ENCODE results near the gene RPRD1A.

Gene RPRD1A

GRCh38 chr18:35999925-36000324 lies 67.4 kb downstream of the RPRD1A start:
- in situ Hi-C loops (cut with MboI; ENCODE audit: low sequenced_read_pairs) = no loop called here
- Histone ChIP-seq H3K4me1 (no peaks in the 10 kb centered on the region), H3K27me3 (ENCODE audit: low read depth) (no peaks in the 10 kb centered on the region), H3K9me3 (no peaks in the 10 kb centered on the region), H3K36me3 (replicated peaks) (no peaks in the 10 kb centered on the region), H3K4me3 (no peak overlapping the region)
- no peak for DNase-seq (ENCODE audit: low spot score in 2 of 2)

DNA sequence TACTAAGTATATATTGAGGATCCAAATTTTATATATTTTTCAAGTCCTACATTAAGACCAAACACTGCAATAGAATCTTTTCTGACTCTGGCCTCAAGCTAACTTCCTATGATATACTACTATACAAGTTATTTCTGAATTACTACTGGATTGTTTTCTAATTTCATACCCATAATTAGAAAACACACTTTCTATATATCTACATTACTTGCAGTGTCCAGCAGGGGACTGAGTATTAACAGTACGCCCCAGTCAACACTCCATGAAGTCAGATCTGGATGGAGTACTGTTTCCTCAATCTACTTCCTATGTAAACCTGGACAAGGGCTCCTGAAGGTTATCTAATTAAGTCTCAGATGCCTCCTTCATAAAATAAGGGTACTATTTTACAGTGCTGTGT lies 68.4 kb downstream of the RPRD1A start:
- H3K4me1 ChIP-seq = no peaks in the 10 kb centered on the region
- H3K9me3 ChIP-seq = no peaks in the 10 kb centered on the region
- no peaks in the 10 kb centered on the region for H3K36me3 ChIP-seq (replicated peaks)
- in situ Hi-C loops (cut with MboI; ENCODE audit: low sequenced_read_pairs) = no loop called here
- no peaks in the 10 kb centered on the region for H3K27me3 ChIP-seq (ENCODE audit: low read depth)
- H3K4me3 ChIP-seq = no peak overlapping the region
- peak in 1 of 2 experiments; percentile 9 for DNase-seq (ENCODE audit: low spot score in 2 of 2)

- Histone ChIP-seq H3K4me3 (no peak overlapping the region), H3K27me3 (ENCODE audit: low read depth) (no peaks in the 10 kb centered on the region), H3K4me1 (peaks cover 17% of the 10 kb centered on the region), H3K36me3 (replicated peaks) (peaks cover 7% of the 10 kb centered on the region), H3K9me3 (no peaks in the 10 kb centered on the region)
- in situ Hi-C loops (cut with MboI; ENCODE audit: low sequenced_read_pairs) = no loop called here
- no peak for DNase-seq (ENCODE audit: low spot score in 2 of 2)
Measured at GRCh38 chr18:35993013-35993412, 74.3 kb downstream of the RPRD1A start.

DNA sequence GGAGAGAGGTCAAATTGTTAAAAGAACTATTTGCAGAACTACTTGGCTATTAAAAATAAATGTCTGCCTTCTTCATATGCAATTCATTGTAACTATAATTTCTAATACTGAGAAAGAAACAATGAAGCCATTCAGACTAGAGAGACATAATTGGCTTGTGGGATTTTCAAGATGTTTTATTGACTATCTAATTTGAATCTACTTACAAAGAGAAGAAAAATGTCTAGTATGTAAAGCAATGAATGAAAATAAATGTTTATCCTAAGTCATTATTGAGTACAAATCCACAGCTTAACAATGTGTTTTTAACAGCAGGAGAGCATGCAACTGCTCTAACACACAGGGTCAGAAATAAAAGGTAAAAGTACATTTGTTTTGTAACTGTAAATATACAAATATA lies 75.7 kb downstream of the RPRD1A start:
- no peak overlapping the region for H3K4me3 ChIP-seq
- peak in 1 of 2 experiments; percentile 71 for DNase-seq (ENCODE audit: low spot score in 2 of 2)
- H3K36me3 ChIP-seq (replicated peaks) = peaks cover 7% of the 10 kb centered on the region
- H3K27me3 ChIP-seq (ENCODE audit: low read depth) = no peaks in the 10 kb centered on the region
- peaks cover 17% of the 10 kb centered on the region for H3K4me1 ChIP-seq
- no peaks in the 10 kb centered on the region for H3K9me3 ChIP-seq
- in situ Hi-C loops (cut with MboI; ENCODE audit: low sequenced_read_pairs) = no loop called here

DNA sequence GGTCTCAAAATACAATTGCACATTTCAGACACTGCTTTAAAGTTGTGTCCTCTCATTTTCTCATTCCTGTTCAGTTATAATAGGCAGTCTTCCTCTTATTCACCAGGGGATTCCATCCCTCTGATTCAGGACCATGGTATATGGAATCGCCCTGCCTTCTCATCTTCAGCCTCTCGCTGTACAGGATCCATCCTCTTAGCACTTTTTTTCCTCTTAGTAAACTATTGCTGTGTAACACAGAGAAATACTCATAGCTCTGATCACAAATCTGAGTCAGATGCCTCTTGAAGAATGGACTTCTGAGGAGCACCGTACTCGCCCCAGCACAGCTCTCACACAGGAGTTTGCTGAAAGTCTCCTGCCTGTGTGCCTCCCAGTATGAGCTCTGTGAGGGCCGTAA lies 83.5 kb downstream of the RPRD1A start:
- Histone ChIP-seq H3K4me3 (no peak overlapping the region), H3K27me3 (ENCODE audit: low read depth) (no peaks in the 10 kb centered on the region), H3K4me1 (no peaks in the 10 kb centered on the region), H3K36me3 (replicated peaks) (peaks cover 18% of the 10 kb centered on the region), H3K9me3 (no peaks in the 10 kb centered on the region)
- DNase-seq (ENCODE audit: low spot score in 2 of 2) = no peak
- in situ Hi-C loops (cut with MboI; ENCODE audit: low sequenced_read_pairs) = no loop called here

DNA sequence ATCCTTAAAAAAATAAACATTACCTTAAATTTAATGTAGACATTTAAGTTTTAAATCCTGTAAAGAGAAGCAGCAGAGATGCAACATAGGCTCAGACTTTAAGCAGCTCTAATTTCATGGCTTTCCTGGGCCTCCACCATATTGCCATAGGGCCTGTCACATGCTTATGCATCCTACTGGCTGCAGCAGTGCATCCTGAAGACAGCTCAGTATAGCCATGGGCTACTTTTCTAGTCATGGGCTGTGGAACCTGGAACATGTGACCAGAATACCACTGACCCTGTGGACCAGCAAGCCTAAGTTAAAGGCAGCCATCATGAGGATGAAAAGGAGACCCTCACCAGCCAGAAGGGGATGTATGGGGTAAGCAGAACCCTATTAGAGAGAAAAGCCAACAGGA lies 84.2 kb downstream of the RPRD1A start:
- Histone ChIP-seq H3K4me1 (no peaks in the 10 kb centered on the region), H3K27me3 (ENCODE audit: low read depth) (no peaks in the 10 kb centered on the region), H3K9me3 (no peaks in the 10 kb centered on the region), H3K36me3 (replicated peaks) (peaks cover 19% of the 10 kb centered on the region), H3K4me3 (no peak overlapping the region)
- no peak for DNase-seq (ENCODE audit: low spot score in 2 of 2)
- in situ Hi-C loops (cut with MboI; ENCODE audit: low sequenced_read_pairs) = no loop called here

GRCh38 chr18:35982409-35983114 lies 84.8 kb downstream of the RPRD1A start:
- in situ Hi-C loops (cut with MboI; ENCODE audit: low sequenced_read_pairs) = no loop called here
- Histone ChIP-seq H3K4me3 (no peak overlapping the region), H3K36me3 (replicated peaks) (peaks cover 24% of the 10 kb centered on the region), H3K4me1 (no peaks in the 10 kb centered on the region), H3K27me3 (ENCODE audit: low read depth) (no peaks in the 10 kb centered on the region), H3K9me3 (no peaks in the 10 kb centered on the region)
- no peak for DNase-seq (ENCODE audit: low spot score in 2 of 2)

DNA sequence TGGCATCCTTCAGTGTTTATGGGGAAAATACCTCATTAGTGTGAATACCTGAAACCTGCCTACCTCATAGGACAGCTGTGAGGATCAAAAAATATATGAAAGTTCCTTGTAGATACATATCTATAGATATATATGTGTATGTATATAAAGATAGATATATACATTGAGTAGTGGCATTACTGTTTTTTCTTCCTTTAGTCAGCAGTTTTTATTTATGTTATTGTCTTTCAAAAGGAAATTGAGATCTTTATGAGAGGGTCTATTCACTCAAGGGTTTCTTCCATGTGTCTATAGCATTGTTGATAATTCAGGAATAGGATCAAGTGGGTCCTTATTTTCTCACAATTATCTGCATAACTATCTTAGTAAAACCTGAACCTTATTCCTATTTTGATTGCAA lies 88.2 kb downstream of the RPRD1A start:
- H3K9me3 ChIP-seq = no peaks in the 10 kb centered on the region
- H3K27me3 ChIP-seq (ENCODE audit: low read depth) = no peaks in the 10 kb centered on the region
- no peaks in the 10 kb centered on the region; the same call in 1 of the 2 replicates for H3K4me1 ChIP-seq
- in situ Hi-C loops (cut with MboI; ENCODE audit: low sequenced_read_pairs) = no loop called here
- H3K4me3 ChIP-seq = no peak overlapping the region
- no peak for DNase-seq (ENCODE audit: low spot score in 2 of 2)
- H3K36me3 ChIP-seq (replicated peaks) = peaks cover 54% of the 10 kb centered on the region

DNA sequence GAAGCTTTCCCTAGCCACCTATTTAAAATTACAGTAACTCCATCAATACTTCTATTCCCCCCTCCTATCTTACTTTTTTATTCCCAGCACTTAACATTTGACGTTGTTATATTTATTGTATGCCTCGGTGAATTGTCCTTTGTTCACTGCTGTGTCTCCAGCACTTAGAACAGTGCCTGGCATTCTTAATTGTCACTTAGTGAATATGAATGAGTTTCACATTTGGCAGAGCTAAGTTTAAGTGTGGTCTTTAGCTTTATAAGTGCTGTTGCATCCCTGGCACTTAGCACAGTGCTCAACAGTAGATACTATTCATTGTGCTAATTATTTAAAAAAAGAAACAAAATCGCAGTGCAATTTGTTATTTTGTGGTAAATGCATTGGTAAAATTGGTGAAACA lies 93.2 kb downstream of the RPRD1A start:
- Histone ChIP-seq H3K9me3 (no peaks in the 10 kb centered on the region), H3K36me3 (replicated peaks) (peaks cover 45% of the 10 kb centered on the region), H3K27me3 (ENCODE audit: low read depth) (no peaks in the 10 kb centered on the region), H3K4me3 (no peak overlapping the region), H3K4me1 (peaks cover 7% of the 10 kb centered on the region; the same call in 1 of the 2 replicates)
- no peak for DNase-seq (ENCODE audit: low spot score in 2 of 2)
- in situ Hi-C loops (cut with MboI; ENCODE audit: low sequenced_read_pairs) = no loop called here

DNA sequence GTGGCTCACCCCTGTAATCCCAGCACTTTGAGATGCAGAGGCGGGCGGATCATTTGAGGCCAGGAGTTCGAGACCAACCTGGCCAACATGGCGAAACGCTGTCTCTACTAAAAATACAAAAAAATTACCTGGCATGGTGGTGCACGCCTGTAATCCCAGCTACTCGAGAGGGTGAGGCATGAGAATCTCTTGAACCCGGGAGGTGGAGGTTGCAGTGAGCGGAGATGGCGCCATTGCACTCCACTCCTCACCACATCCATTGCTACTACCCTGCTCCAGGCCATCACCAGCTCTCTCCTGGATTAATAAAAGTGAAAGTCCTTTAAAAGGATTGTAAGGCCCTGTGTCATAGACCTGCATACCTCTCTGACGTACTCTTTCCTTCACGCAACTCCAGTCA lies 93.7 kb downstream of the RPRD1A start:
- in situ Hi-C loops (cut with MboI; ENCODE audit: low sequenced_read_pairs) = no loop called here
- Histone ChIP-seq H3K36me3 (replicated peaks) (peaks cover 40% of the 10 kb centered on the region), H3K4me3 (peak overlapping the region; percentile 96)

DNA sequence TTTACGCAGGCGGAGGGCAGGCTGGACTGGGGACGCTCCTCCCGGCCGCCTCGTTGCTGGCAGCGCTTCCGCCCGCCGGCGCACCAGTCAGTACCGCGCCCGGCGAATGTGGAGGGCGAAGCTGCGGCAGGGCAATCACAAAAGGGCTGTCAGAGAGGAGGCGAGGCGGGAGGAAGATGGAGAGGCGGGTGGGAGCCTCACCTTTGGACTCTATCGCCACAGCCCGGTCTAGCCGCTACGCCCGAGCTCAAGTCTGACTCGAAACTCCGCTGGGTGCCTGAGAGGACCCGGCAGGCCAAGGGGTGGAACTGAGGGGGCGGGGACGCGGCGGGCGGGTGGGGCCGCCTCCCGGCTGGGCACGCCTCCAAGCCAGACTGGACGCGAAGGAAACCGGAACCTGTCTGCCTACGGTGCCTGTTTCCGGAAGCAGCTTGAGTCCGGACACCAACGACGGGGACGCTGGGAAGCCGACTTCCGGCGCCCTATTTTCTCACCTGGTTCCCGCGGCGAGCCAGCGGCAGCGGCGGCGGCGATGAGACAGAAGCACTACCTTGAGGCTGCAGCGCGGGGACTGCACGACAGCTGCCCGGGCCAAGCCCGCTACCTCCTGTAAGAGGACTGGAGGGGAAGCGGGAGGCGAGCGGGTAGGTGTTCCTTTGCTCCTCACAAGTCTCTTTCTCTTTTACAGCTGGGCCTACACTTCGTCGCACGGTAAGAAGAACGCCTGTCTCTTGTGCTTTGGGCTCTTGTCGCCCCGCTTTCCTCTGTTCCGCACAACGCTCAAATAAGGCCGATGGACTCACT lies 95.0 kb downstream of the RPRD1A start, which contains the start of gene RMP24:
Gene RMP24 (plus strand): TSS at position 483 of the 804 bp plus-strand sequence.
- peak; percentile 91 to 95 for DNase-seq (ENCODE audit: low spot score in 2 of 2)
- Histone ChIP-seq H3K9me3 (0 out of 2 replicates have a peak, but pooled peaks cover 3% of the 10 kb centered on the region), H3K4me3 (peak within 1 kb of the TSS; percentile 96), H3K36me3 (replicated peaks) (peaks cover 29% of the 10 kb centered on the region), H3K27me3 (ENCODE audit: low read depth) (no peaks in the 10 kb centered on the region), H3K4me1 (peaks cover 7% of the 10 kb centered on the region; the same call in 1 of the 2 replicates)
- in situ Hi-C loops (cut with MboI; ENCODE audit: low sequenced_read_pairs) = no loop called here

More for the DNA sequence above, 93.7 kb downstream of the RPRD1A start:
- Histone ChIP-seq H3K27me3 (ENCODE audit: low read depth) (no peaks in the 10 kb centered on the region), H3K4me1 (peaks cover 7% of the 10 kb centered on the region; the same call in 1 of the 2 replicates), H3K9me3 (0 out of 2 replicates have a peak, but pooled peaks cover 3% of the 10 kb centered on the region)
- no peak for DNase-seq (ENCODE audit: low spot score in 2 of 2)

DNA sequence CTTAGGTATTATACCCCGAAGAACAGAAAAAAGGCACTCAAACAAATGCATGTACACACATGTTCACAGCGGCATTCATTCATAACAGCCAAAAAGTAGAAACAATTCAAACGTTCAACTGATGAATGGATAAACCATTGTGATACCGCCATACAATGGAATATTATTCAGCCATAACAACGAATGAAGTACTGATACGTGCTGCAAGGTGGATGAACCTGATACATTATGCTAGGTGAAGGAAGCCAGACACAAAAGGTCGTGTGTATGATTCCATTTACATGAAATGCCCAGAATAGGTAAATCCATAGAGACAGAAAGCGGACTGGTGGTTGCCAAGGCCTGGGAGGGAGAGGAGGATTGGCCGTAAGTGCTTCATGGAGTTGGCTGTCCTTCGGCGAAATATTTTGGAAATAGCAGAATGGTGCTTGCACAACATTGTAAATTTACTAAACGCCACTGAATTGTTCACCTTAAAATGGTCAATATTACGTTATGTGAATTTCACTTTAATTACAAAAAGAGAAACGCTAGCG lies 95.6 kb downstream of the RPRD1A start:
- Histone ChIP-seq H3K27me3 (ENCODE audit: low read depth) (no peaks in the 10 kb centered on the region), H3K36me3 (replicated peaks) (peaks cover 24% of the 10 kb centered on the region), H3K9me3 (0 out of 2 replicates have a peak, but pooled peaks cover 3% of the 10 kb centered on the region), H3K4me1 (peaks cover 7% of the 10 kb centered on the region; the same call in 1 of the 2 replicates), H3K4me3 (peak overlapping the region; percentile 96)
- in situ Hi-C loops (cut with MboI; ENCODE audit: low sequenced_read_pairs) = no loop called here
- no peak for DNase-seq (ENCODE audit: low spot score in 2 of 2)

- no peak for DNase-seq (ENCODE audit: low spot score in 2 of 2)
- Histone ChIP-seq H3K9me3 (0 out of 2 replicates have a peak, but pooled peaks cover 3% of the 10 kb centered on the region), H3K36me3 (replicated peaks) (peaks cover 6% of the 10 kb centered on the region), H3K4me3 (no peak overlapping the region), H3K27me3 (ENCODE audit: low read depth) (no peaks in the 10 kb centered on the region), H3K4me1 (peaks cover 7% of the 10 kb centered on the region; the same call in 1 of the 2 replicates)
- in situ Hi-C loops (cut with MboI; ENCODE audit: low sequenced_read_pairs) = no loop called here
Measured at GRCh38 chr18:35969676-35970075, 97.7 kb downstream of the RPRD1A start.
